RWPE2 (cell line): ENCODE results near the gene DNAH9.

Experiments used
- ATAC-seq: fragments of 200-7000 bp; cut with Tn5 transposase; 3 replicates; pipeline ENCODE4 v1.9.1; 2021; ENCODE audit warnings: low read depth
- DNase-seq: peaks from one replicate; pipeline ENCODE4 v3.0.0-alpha.2; 2020; ENCODE audit warnings: low spot score
- H3K27ac ChIP-seq: fragments of 450-650 bp; 2 replicates; pipeline ENCODE4 v1.5.1; 2017; ENCODE audit warnings: mild to moderate bottlenecking; ENCODE audit not compliant: poor library complexity, severe bottlenecking
- H3K27me3 ChIP-seq: fragments of 250-450 bp; sonication (Bioruptor Pico); 2 replicates; pipeline ENCODE4 v1.5.1; 2021; ENCODE audit warnings: mild to moderate bottlenecking, moderate library complexity; ENCODE audit not compliant: insufficient read depth, poor library complexity, severe bottlenecking
- H3K36me3 ChIP-seq: fragments of 250-450 bp; sonication (Bioruptor Pico); 2 replicates; pipeline ENCODE4 v1.5.1; 2020; ENCODE audit warnings: low read depth, mild to moderate bottlenecking, moderate library complexity
- H3K4me1 ChIP-seq: fragments of 250-450 bp; sonication (Bioruptor Pico); 2 replicates; pipeline ENCODE4 v1.5.1; 2021; ENCODE audit warnings: mild to moderate bottlenecking, moderate library complexity; ENCODE audit not compliant: insufficient read depth, poor library complexity, severe bottlenecking
- H3K4me3 ChIP-seq: fragments of 250-450 bp; sonication (Bioruptor Pico); 2 replicates; pipeline ENCODE4 v1.5.1; 2021; ENCODE audit warnings: mild to moderate bottlenecking, moderate library complexity; ENCODE audit not compliant: severe bottlenecking
- H3K9me3 ChIP-seq: fragments of 250-450 bp; sonication (Bioruptor Pico); 2 replicates; pipeline ENCODE4 v1.5.1; 2021; ENCODE audit warnings: mild to moderate bottlenecking, moderate library complexity; ENCODE audit not compliant: severe bottlenecking
- CTCF ChIP-seq: fragments of 450-650 bp; IDR thresholded peaks from one replicate; pipeline ENCODE4 v1.5.1; 2017; ENCODE audit warnings: mild to moderate bottlenecking, moderate library complexity; ENCODE audit not compliant: poor library complexity, severe bottlenecking

DNAH9 gene

GRCh38 chr17:11813278-11813677 lies 215.0 kb downstream of the DNAH9 start:
- H3K27ac ChIP-seq, result no peak overlapping the region
- no peaks in the 10 kb centered on the region for H3K27me3 ChIP-seq
- ATAC-seq, result no peak
- H3K4me1 ChIP-seq, result no peaks in the 10 kb centered on the region
- H3K36me3 ChIP-seq, result no peaks in the 10 kb centered on the region
- H3K9me3 ChIP-seq, result no peaks in the 10 kb centered on the region
- TF ChIP-seq CTCF, result no peak
- no peak for DNase-seq
- no peak overlapping the region for H3K4me3 ChIP-seq

- Histone ChIP-seq H3K4me3 (no peak overlapping the region), H3K4me1 (no peaks in the 10 kb centered on the region), H3K27ac (no peak overlapping the region), H3K27me3 (no peaks in the 10 kb centered on the region), H3K9me3 (no peaks in the 10 kb centered on the region), H3K36me3 (no peaks in the 10 kb centered on the region)
- DNase-seq (no peak), ATAC-seq (no peak)
- TF ChIP-seq CTCF, result no peak
These were observed 215.6 kb downstream of the DNAH9 start for GRCh38 chr17:11813871-11814270.

- Histone ChIP-seq H3K9me3 (no peaks in the 10 kb centered on the region), H3K27me3 (no peaks in the 10 kb centered on the region), H3K27ac (no peak overlapping the region), H3K4me1 (no peaks in the 10 kb centered on the region), H3K4me3 (no peak overlapping the region), H3K36me3 (no peaks in the 10 kb centered on the region)
- DNase-seq (no peak), ATAC-seq (no peak)
- TF ChIP-seq CTCF, result no peak
These were observed 216.5 kb downstream of the DNAH9 start for GRCh38 chr17:11814655-11815262.

GRCh38 chr17:11816409-11816808 lies 218.1 kb downstream of the DNAH9 start:
- no peak overlapping the region for H3K27ac ChIP-seq
- no peak for DNase-seq
- H3K9me3 ChIP-seq, result no peaks in the 10 kb centered on the region
- no peaks in the 10 kb centered on the region for H3K4me1 ChIP-seq
- no peaks in the 10 kb centered on the region for H3K27me3 ChIP-seq
- H3K36me3 ChIP-seq, result no peaks in the 10 kb centered on the region
- ATAC-seq, result no peak
- no peak for TF ChIP-seq CTCF
- H3K4me3 ChIP-seq, result no peak overlapping the region

GRCh38 chr17:11823862-11824261 lies 225.6 kb downstream of the DNAH9 start:
- H3K27ac ChIP-seq, result no peak overlapping the region
- no peak for TF ChIP-seq CTCF
- no peaks in the 10 kb centered on the region for H3K36me3 ChIP-seq
- ATAC-seq, result no peak
- H3K27me3 ChIP-seq, result no peaks in the 10 kb centered on the region
- DNase-seq, result no peak
- no peaks in the 10 kb centered on the region for H3K4me1 ChIP-seq
- H3K9me3 ChIP-seq, result no peaks in the 10 kb centered on the region
- no peak overlapping the region for H3K4me3 ChIP-seq
